Bronchial epithelial cell (primary cell): Measurements from ENCODE around the gene RPRD1B. TPM values are rescaled to one million over a fixed set of nuclear protein-coding genes. Genes with fewer than 3 reads are reported as not detected.

ENCODE experiments used
- DNase-seq: peaks from one replicate; pipeline ENCODE4 v3.0.0-alpha.2; 2010; ENCODE audit warnings: low read depth
- FAIRE-seq: peaks from 2 replicates; lab custom pipeline; 2011; peaks lifted over from hg19 to GRCh38; lab: Jason Lieb, UNC
- H3K27me3 ChIP-seq: 2 replicates; pipeline ENCODE4 v1.5.1; 2011; ENCODE audit warnings: low read length; ENCODE audit not compliant: control insufficient read depth, insufficient read depth
- H3K36me3 ChIP-seq: 2 replicates; pipeline ENCODE4 v1.5.1; 2011; ENCODE audit warnings: low read length; ENCODE audit not compliant: control insufficient read depth, insufficient read depth
- H3K4me3 ChIP-seq: 2 replicates; pipeline ENCODE4 v1.5.1; 2011; ENCODE audit warnings: mild to moderate bottlenecking, low read depth, low read length, control low read depth
- total RNA-seq: library from RNA; depleted of rRNA; stranded (reverse); fragments of >200 nt; gene quantifications from 2 replicates; pipeline ENCODE4 v1.2.1, GENCODE V29; 2014
- TF ChIP-seq, protein P1 (sequence below): IDR thresholded peaks from 2 replicates; pipeline ENCODE4 v1.5.1; 2011; ENCODE audit warnings: mild to moderate bottlenecking, moderate library complexity, low read length, control low read depth, inconsistent platforms; ENCODE audit not compliant: insufficient read depth, severe bottlenecking

RPRD1B gene
- total RNA-seq, 1 donor from 2014 or later, result 18.7 TPM

DNA sequence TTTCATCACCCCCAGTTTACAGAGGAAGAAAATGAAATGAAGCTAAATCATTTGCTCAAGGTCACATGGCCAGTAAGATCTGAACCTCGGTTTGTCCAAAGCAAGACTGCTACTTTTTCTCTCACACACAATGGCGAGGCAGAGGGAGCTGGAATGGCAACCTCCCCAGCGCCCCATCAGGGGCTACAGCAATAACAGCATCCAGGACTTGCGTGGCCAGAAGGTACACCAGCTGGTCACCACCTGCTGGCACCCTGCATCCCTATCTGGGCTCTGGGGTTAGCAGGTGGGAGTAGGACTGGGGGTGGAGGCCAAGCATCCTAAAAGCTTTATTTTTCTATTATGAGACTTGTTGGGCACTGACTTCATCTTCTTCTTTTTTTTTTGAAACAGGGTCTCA is 41.6 kb upstream of the RPRD1B start:
- DNase-seq (no peak), FAIRE-seq (no peak)
- Histone ChIP-seq H3K4me3 (no peak overlapping the region), H3K27me3 (no peaks in the 10 kb centered on the region), H3K36me3 (peaks cover 16% of the 10 kb centered on the region)
- TF ChIP-seq, protein P1, sequence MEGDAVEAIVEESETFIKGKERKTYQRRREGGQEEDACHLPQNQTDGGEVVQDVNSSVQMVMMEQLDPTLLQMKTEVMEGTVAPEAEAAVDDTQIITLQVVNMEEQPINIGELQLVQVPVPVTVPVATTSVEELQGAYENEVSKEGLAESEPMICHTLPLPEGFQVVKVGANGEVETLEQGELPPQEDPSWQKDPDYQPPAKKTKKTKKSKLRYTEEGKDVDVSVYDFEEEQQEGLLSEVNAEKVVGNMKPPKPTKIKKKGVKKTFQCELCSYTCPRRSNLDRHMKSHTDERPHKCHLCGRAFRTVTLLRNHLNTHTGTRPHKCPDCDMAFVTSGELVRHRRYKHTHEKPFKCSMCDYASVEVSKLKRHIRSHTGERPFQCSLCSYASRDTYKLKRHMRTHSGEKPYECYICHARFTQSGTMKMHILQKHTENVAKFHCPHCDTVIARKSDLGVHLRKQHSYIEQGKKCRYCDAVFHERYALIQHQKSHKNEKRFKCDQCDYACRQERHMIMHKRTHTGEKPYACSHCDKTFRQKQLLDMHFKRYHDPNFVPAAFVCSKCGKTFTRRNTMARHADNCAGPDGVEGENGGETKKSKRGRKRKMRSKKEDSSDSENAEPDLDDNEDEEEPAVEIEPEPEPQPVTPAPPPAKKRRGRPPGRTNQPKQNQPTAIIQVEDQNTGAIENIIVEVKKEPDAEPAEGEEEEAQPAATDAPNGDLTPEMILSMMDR, result no peak

DNA sequence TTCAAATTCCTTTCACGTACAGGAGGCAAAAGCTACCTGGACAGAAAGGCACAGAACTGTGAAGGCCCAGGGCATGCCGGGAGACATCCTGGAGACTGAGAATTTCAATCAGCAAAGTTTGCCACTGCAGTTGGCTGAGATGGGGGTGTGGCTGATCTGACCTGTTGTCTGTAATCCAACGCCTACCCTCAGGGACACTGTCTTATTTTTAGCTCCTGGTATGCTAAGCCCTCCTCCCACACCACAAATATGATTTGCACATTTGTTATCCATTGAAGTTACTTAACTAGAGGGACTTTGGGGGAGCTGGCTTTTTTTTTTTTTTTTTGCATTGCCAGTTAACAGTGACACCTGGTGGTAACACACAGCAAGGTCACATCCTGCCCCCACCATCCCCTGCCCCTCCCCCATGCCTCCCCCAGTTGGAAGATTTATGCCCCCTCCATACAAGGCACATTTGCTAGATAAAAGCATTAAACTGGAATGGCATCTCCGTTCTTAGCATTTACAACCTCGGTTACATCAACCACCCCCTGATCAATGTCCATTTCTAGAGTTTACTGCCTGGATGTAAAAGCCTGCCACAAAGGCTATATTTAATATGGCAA is 40.6 kb upstream of the RPRD1B start:
- FAIRE-seq (no peak), DNase-seq (peak; percentile 92)
- TF ChIP-seq, protein P1, result peak; percentile 51
- peaks cover 17% of the 10 kb centered on the region for H3K36me3 ChIP-seq
- no peak overlapping the region for H3K4me3 ChIP-seq
- H3K27me3 ChIP-seq, result no peaks in the 10 kb centered on the region

- FAIRE-seq (peak; percentile 28), DNase-seq (peak; percentile 91)
- Histone ChIP-seq H3K36me3 (peaks cover 23% of the 10 kb centered on the region), H3K4me3 (no peak overlapping the region), H3K27me3 (no peaks in the 10 kb centered on the region)
- TF ChIP-seq, protein P1, result no peak
These were observed 39.0 kb upstream of the RPRD1B start for GRCh38 chr20:37994512-37994911.

DNA sequence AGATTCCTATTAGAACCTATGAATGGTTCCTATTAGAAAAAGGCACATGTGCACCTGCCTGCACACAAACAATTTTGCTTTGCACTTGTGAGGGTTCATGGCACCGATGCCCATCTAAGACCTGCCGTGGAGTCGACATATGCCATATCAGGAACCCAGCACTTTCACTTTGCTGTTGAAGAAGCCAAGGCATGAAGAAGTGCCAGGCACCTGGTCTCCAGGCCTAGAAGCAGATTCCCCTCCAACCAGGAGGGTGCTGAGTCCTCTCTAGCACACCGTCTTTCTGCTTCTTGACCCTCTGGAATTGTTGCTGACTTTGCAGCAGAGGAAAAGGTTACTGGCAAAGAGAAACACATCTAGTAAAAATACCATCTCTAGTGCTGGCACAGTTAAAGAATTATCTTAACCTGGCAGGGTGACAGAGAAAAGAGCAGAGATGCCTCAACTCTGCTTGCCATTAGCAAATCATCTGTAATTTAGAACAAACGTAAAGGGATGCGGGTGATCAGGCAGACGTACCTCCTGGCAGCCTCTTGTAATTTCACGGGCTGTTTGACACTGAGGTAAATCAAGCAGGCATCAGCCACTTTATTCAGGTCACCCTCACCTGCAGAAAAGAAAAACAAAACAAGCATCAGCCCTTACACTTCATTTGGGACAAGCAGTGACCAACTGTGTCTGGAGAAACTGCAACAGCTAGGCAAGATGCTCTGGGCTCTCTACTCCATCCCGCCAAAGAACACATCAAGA is 37.5 kb upstream of the RPRD1B start:
- TF ChIP-seq, protein P1, result no peak
- no peak overlapping the region for H3K4me3 ChIP-seq
- H3K27me3 ChIP-seq, result no peaks in the 10 kb centered on the region
- no peak for FAIRE-seq
- H3K36me3 ChIP-seq, result peaks cover 25% of the 10 kb centered on the region
- no peak for DNase-seq

DNA sequence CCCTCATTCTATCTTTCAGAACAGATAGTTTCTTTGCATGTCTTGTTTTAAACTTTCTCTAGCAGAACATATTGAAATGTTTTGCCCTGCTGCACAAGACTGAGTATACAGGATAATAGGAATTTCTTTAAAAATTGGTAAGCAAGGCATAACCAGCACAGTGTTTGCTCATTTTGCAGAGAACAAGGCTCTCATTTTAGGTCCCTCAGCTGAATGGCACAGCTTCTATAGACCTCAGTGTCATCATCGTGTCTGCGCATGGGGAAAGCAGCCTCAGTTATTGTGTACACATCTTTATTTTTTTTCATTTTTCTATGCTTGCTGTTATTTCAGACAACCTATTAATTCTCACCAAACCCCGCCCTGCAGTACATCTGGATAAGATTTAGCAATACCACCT is 36.0 kb upstream of the RPRD1B start:
- FAIRE-seq, result no peak
- no peak overlapping the region for H3K4me3 ChIP-seq
- H3K36me3 ChIP-seq, result peaks cover 25% of the 10 kb centered on the region
- H3K27me3 ChIP-seq, result no peaks in the 10 kb centered on the region
- no peak for DNase-seq
- TF ChIP-seq, protein P1, result no peak
